ENCODE data around the gene PDE9A.
"Not testable (repeated sequence)": the region's sequence is repeated elsewhere in the genome, so short reads cannot be mapped to it uniquely, and the experiment has no call there.

DNA sequence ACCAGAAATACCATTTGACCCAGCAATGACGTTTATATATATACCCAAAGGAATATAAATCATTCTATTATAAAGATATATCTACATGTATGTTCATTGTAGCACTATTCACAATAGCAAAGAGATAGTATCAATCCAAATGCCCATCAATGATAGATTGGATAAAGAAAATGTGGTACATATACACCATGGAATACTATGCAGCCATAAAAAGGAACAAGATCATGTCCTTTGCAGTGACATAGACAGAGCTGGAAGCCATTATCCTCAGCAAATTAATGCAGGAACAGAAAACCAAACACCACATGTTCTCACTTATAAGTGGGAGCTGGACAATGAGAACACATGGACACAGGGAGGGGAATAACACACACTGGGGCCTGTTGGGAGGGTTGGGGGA is 55.5 kb downstream of the PDE9A start:
- TF ChIP-seq EP300, POLR2A (IDR thresholded peaks at IDR 0.05): not testable (repeated sequence)
- TF ChIP-seq, protein P1, sequence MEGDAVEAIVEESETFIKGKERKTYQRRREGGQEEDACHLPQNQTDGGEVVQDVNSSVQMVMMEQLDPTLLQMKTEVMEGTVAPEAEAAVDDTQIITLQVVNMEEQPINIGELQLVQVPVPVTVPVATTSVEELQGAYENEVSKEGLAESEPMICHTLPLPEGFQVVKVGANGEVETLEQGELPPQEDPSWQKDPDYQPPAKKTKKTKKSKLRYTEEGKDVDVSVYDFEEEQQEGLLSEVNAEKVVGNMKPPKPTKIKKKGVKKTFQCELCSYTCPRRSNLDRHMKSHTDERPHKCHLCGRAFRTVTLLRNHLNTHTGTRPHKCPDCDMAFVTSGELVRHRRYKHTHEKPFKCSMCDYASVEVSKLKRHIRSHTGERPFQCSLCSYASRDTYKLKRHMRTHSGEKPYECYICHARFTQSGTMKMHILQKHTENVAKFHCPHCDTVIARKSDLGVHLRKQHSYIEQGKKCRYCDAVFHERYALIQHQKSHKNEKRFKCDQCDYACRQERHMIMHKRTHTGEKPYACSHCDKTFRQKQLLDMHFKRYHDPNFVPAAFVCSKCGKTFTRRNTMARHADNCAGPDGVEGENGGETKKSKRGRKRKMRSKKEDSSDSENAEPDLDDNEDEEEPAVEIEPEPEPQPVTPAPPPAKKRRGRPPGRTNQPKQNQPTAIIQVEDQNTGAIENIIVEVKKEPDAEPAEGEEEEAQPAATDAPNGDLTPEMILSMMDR (IDR thresholded peaks at IDR 0.05): not testable (repeated sequence)
